H1 (cell line): ENCODE results near the gene TPRA1. TPM values are rescaled to one million over a fixed set of nuclear protein-coding genes. Genes with fewer than 3 reads are reported as not detected.

Experiments used
- CTCF ChIA-PET: fragments of 300-600 bp; sonication (Branson Sonifier 250); formaldehyde crosslinking; loops from one replicate; lab custom pipeline; 2021; ENCODE audit not compliant: partially characterized antibody; lab: Charles Lee
- POLR2A ChIA-PET: fragments of 300-600 bp; sonication (Branson Sonifier 250); formaldehyde crosslinking; loops from one replicate; lab custom pipeline; 2021; ENCODE audit warnings: inconsistent platforms; ENCODE audit not compliant: partially characterized antibody; lab: Charles Lee
- DNase-seq, 2 experiments: peaks; one replicate each; pipeline versions ENCODE4 v3.0.0 to v3.0.0-alpha.2; 2010 to 2022; ENCODE audit warnings: low spot score in 2 of 2, low read depth in 1 of 2, mixed read lengths in 1 of 2
- FAIRE-seq: peaks from 2 replicates; lab custom pipeline; 2011; peaks lifted over from hg19 to GRCh38; lab: Jason Lieb, UNC
- H2AFZ ChIP-seq: 2 replicates; pipeline ENCODE4 v1.8.1; 2012; ENCODE audit warnings: low read length, inconsistent platforms
- H2AK5ac ChIP-seq: 2 replicates; pipeline ENCODE4 v1.6.1; 2013; ENCODE audit warnings: low read depth, low read length
- H2BK120ac ChIP-seq: replicated peaks from 2 replicates; pipeline ENCODE3; 2013; ENCODE audit warnings: low read depth, low read length, inconsistent platforms
- H2BK12ac ChIP-seq: 2 replicates; pipeline ENCODE4 v1.6.1; 2013; ENCODE audit warnings: low read depth, low read length
- H2BK15ac ChIP-seq: 2 replicates; pipeline ENCODE4 v1.6.1; 2013; ENCODE audit warnings: low read length
- H2BK20ac ChIP-seq: 2 replicates; pipeline ENCODE4 v1.6.1; 2013; ENCODE audit warnings: low read length
- H2BK5ac ChIP-seq: 2 replicates; pipeline ENCODE4 v1.6.1; 2013; ENCODE audit warnings: low read depth, low read length
- H3K14ac ChIP-seq: 2 replicates; pipeline ENCODE4 v1.6.1; 2013; ENCODE audit warnings: inconsistent platforms; ENCODE audit not compliant: insufficient read length
- H3K18ac ChIP-seq: 2 replicates; pipeline ENCODE4 v1.6.1; 2013; ENCODE audit warnings: low read length; ENCODE audit errors: extremely low read depth
- H3K23ac ChIP-seq: 2 replicates; pipeline ENCODE4 v1.6.1; 2013; ENCODE audit warnings: inconsistent platforms; ENCODE audit not compliant: insufficient read length
- H3K23me2 ChIP-seq: 2 replicates; pipeline ENCODE4 v1.6.1; 2013; ENCODE audit warnings: low read depth, low read length
- H3K27ac ChIP-seq: 2 replicates; pipeline ENCODE4 v1.6.1; 2011; ENCODE audit warnings: low read depth, low read length, inconsistent platforms
- H3K27me3 ChIP-seq, 4 experiments: replicated peaks in 1 of 4; 1 replicate in 1 of 4; 2 replicates in 3 of 4; pipeline versions ENCODE4 v1.6.1 to v1.8.1; 2011 to 2013; ENCODE audit warnings: low read length in 3 of 4, mild to moderate bottlenecking in 3 of 4, inconsistent platforms in 2 of 4, mixed read lengths in 2 of 4, moderate library complexity in 1 of 4; ENCODE audit not compliant: control insufficient read depth in 3 of 4, insufficient read depth in 3 of 4; ENCODE audit errors: extremely low read depth in 1 of 4
- H3K36me3 ChIP-seq, 4 experiments: 2 replicates each; pipeline versions ENCODE4 v1.6.1 to v1.8.1; 2011 to 2013; ENCODE audit warnings: mild to moderate bottlenecking in 4 of 4, low read length in 3 of 4, moderate library complexity in 2 of 4, control low read depth in 1 of 4, inconsistent platforms in 1 of 4; ENCODE audit not compliant: insufficient read depth in 4 of 4, control insufficient read depth in 2 of 4
- H3K4ac ChIP-seq: replicated peaks from 2 replicates; pipeline ENCODE3; 2013; ENCODE audit warnings: low read length, low read depth, mixed read lengths, inconsistent platforms; ENCODE audit not compliant: insufficient read length
- H3K4me1 ChIP-seq, 4 experiments: replicated peaks in 1 of 4; 1 replicate in 1 of 4; 2 replicates in 3 of 4; pipeline versions ENCODE4 v1.6.1 to v1.8.1; 2011 to 2013; ENCODE audit warnings: low read length in 3 of 4, inconsistent platforms in 2 of 4, mixed read lengths in 1 of 4; ENCODE audit not compliant: insufficient read depth in 4 of 4, control insufficient read depth in 3 of 4
- H3K4me2 ChIP-seq, 2 experiments: 2 replicates each; pipeline versions ENCODE4 v1.6.1 to v1.8.1; 2011 to 2013; ENCODE audit warnings: low read depth in 2 of 2, low read length in 2 of 2, control low read depth in 1 of 2, inconsistent platforms in 1 of 2, mild to moderate bottlenecking in 1 of 2; ENCODE audit not compliant: insufficient read depth in 1 of 2
- H3K4me3 ChIP-seq, 4 experiments: fragments of 200-600, 300-600 bp in 1 of 4; sonication (generic), shearing (Covaris generic), sonication (Bioruptor Twin) in 1 of 4; 2 replicates each; pipeline versions ENCODE4 v1.5.1 to v1.8.1; 2011 to 2016; ENCODE audit warnings: low read length in 4 of 4, low read depth in 3 of 4, control low read depth in 2 of 4, inconsistent platforms in 2 of 4, mild to moderate bottlenecking in 2 of 4, mixed read lengths in 1 of 4, moderate library complexity in 1 of 4; ENCODE audit not compliant: insufficient read depth in 2 of 4; ENCODE audit errors: extremely low read depth in 1 of 4
- H3K56ac ChIP-seq: replicated peaks from 2 replicates; pipeline ENCODE3; 2013; ENCODE audit warnings: low read depth, mild to moderate bottlenecking, mixed read lengths, low read length, inconsistent platforms; ENCODE audit not compliant: insufficient read length
- H3K79me1 ChIP-seq: 2 replicates; pipeline ENCODE4 v1.6.1; 2013; ENCODE audit warnings: low read depth, low read length, control low read depth
- H3K79me2 ChIP-seq, 2 experiments: 2 replicates each; pipeline versions ENCODE4 v1.6.1 to v1.8.1; 2012 to 2013; ENCODE audit warnings: low read length in 2 of 2, mild to moderate bottlenecking in 2 of 2, inconsistent platforms in 1 of 2; ENCODE audit not compliant: insufficient read depth in 2 of 2, control insufficient read depth in 1 of 2
- H3K9ac ChIP-seq, 4 experiments: replicated peaks in 1 of 4; 1 replicate in 1 of 4; 2 replicates in 3 of 4; pipeline versions ENCODE4 v1.6.1 to v1.8.1; 2011 to 2013; ENCODE audit warnings: low read depth in 3 of 4, low read length in 3 of 4, control low read depth in 2 of 4, mild to moderate bottlenecking in 2 of 4, moderate library complexity in 2 of 4, inconsistent platforms in 1 of 4; ENCODE audit errors: extremely low read depth in 1 of 4
- H3K9me3 ChIP-seq, 2 experiments: 2 replicates each; pipeline versions ENCODE4 v1.6.1 to v1.8.1; 2012 to 2013; ENCODE audit warnings: mild to moderate bottlenecking in 2 of 2, moderate library complexity in 2 of 2, control low read depth in 1 of 2, inconsistent platforms in 1 of 2, low read depth in 1 of 2, low read length in 1 of 2, mixed read lengths in 1 of 2; ENCODE audit not compliant: insufficient read depth in 2 of 2
- H4K20me1 ChIP-seq, 2 experiments: replicated peaks in 1 of 2; 2 replicates each; pipeline versions ENCODE3 to v1.8.1; 2011 to 2013; ENCODE audit warnings: inconsistent platforms in 2 of 2, low read length in 2 of 2, mild to moderate bottlenecking in 1 of 2; ENCODE audit not compliant: insufficient read depth in 2 of 2, control insufficient read depth in 1 of 2
- H4K5ac ChIP-seq: 2 replicates; pipeline ENCODE4 v1.6.1; 2013; ENCODE audit warnings: low read length, low read depth, mixed read lengths, inconsistent platforms; ENCODE audit not compliant: insufficient read length
- H4K8ac ChIP-seq: 2 replicates; pipeline ENCODE4 v1.8.0; 2013; ENCODE audit warnings: mild to moderate bottlenecking, moderate library complexity, low read length, inconsistent platforms; ENCODE audit not compliant: insufficient read depth; ENCODE audit errors: extremely low read depth
- H4K91ac ChIP-seq: replicated peaks from 2 replicates; pipeline ENCODE3; 2013; ENCODE audit warnings: low read length, mixed read lengths, inconsistent platforms; ENCODE audit not compliant: insufficient read length
- BCL11A ChIP-seq, 2 experiments: IDR thresholded peaks; one replicate each; pipeline ENCODE4 v1.6.1; 2011; ENCODE audit warnings: low read depth in 2 of 2, low read length in 2 of 2, mild to moderate bottlenecking in 2 of 2
- EGR1 ChIP-seq: IDR thresholded peaks from 2 replicates; pipeline ENCODE4 v1.6.1; 2011; ENCODE audit warnings: low read depth, low read length, borderline replicate concordance
- GABPA ChIP-seq: IDR thresholded peaks from 2 replicates; pipeline ENCODE4 v1.6.1; 2011; ENCODE audit warnings: mild to moderate bottlenecking, low read length, moderate library complexity, borderline replicate concordance; ENCODE audit not compliant: insufficient read depth
- WGBS, 2 experiments: shearing (Covaris generic) in 1 of 2; methylation state at CpG; one replicate each; pipeline versions ENCODE4 v1.1.6 to v1.1.7; 2013 to 2015; ENCODE audit warnings: low lambda C conversion rate in 2 of 2, mixed read lengths in 2 of 2, inconsistent platforms in 1 of 2, low coverage in 1 of 2, missing lambda C conversion rate in 1 of 2; ENCODE audit not compliant: insufficient replicate concordance in 2 of 2, insufficient coverage in 1 of 2, insufficient read length in 1 of 2; ENCODE audit errors: extremely low coverage in 1 of 2, missing lambda C conversion rate in 1 of 2; 5-methylcytosine and 5-hydroxymethylcytosine counted together
- polyA plus RNA-seq, 7 experiments: library from polyadenylated mRNA; depleted of rRNA in 3 of 7; stranded (reverse) in 5 of 7; unstranded in 2 of 7; fragments of >200 nt in 5 of 7; fragments of 200-250 nt in 2 of 7; gene quantifications; 1 replicate in 5 of 7; 2 replicates in 1 of 7; 4 replicates in 1 of 7; pipeline versions ENCODE4 v1.2.1 to v1.2.3, GENCODE V29; 2011 to 2013; ENCODE audit warnings: missing spikeins in 2 of 7, mixed read lengths in 2 of 7
- total RNA-seq: library from RNA; stranded (reverse); fragmentation: NEBNext Ultra II Directional; extraction: Animal tissue kit (Norgen Biotek cat#: 25700); gene quantifications from 2 replicates; pipeline ENCODE4 v1.2.1, GENCODE V29; 2021

TPRA1 gene
- total and polyA plus RNA-seq, 2 of the 8 experiments (the other 6 are each of a cell fraction or from before 2014, with no cell fraction given), result 18.8 to 38.5 TPM

GRCh38 chr3:127560051-127560787 lies 30.3 kb downstream of the TPRA1 start:
- no peak overlapping the region for H3K18ac ChIP-seq
- FAIRE-seq (no peak), DNase-seq (no peak)
- peak overlapping the region; percentile 53 for H3K56ac ChIP-seq
- no peaks in the 10 kb centered on the region for H3K36me3 ChIP-seq
- no peaks in the 10 kb centered on the region; the same call in 1 of the 2 replicates for H3K79me1 ChIP-seq
- no peak overlapping the region for H4K8ac ChIP-seq
- no peaks in the 10 kb centered on the region for H3K9me3 ChIP-seq
- no peaks in the 10 kb centered on the region; a peak in 2 of 7 replicates for H3K27me3 ChIP-seq
- no peak overlapping the region for H3K4me2 ChIP-seq
- H2BK15ac ChIP-seq, result no peak overlapping the region
- H2BK120ac ChIP-seq, result no peak overlapping the region
- no peak overlapping the region; the same call in 1 of the 2 replicates for H2BK20ac ChIP-seq
- no peak overlapping the region for H3K27ac ChIP-seq
- WGBS, 2 experiments, result 80% methylated on average over 3 of the region's 3 CpGs; no CpG with 5 or more reads in 1 of the 2 experiments
- no peak overlapping the region for H3K23ac ChIP-seq
- no peak overlapping the region for H3K9ac ChIP-seq
- POLR2A ChIA-PET, result no interaction called here
- H3K14ac ChIP-seq, result no peak overlapping the region
- H3K4me1 ChIP-seq, result no peaks in the 10 kb centered on the region
- no peak overlapping the region for H2BK12ac ChIP-seq
- H3K79me2 ChIP-seq, result no peaks in the 10 kb centered on the region
- peaks cover 9% of the 10 kb centered on the region; the same call in 1 of the 2 replicates for H3K23me2 ChIP-seq
- H2BK5ac ChIP-seq, result no peak overlapping the region
- peak overlapping the region; percentile 32 for H3K4ac ChIP-seq
- CTCF ChIA-PET, result interaction anchor here (2.0 kb wide), 1 partner anchor 13 kb away, joined by 4 read pairs; no protein-coding TSS in a partner anchor
- no peak overlapping the region for H2AK5ac ChIP-seq
- H4K20me1 ChIP-seq, result no peaks in the 10 kb centered on the region
- H3K4me3 ChIP-seq, result no peak overlapping the region
- no peak overlapping the region for H2AFZ ChIP-seq
- H4K5ac ChIP-seq, result no peak overlapping the region
- TF ChIP-seq BCL11A (IDR thresholded peaks at IDR 0.05; ENCODE audit: low read depth in 2 of 2, low read length in 2 of 2), result no peak
- TF ChIP-seq GABPA, result peak; percentile 51; the same call in 1 of the 2 replicates
- peak; percentile 53; the same call in 1 of the 2 replicates for TF ChIP-seq EGR1
- H4K91ac ChIP-seq, result peak overlapping the region; percentile 69
